A549 (cell line): Measurements from ENCODE around the gene DOK6.

ENCODE experiments used
- TF ChIP-seq, protein P1 (sequence below): fragments of >200 bp; sonication (Bioruptor Twin); formaldehyde crosslinking; IDR thresholded peaks from 3 replicates; pipeline ENCODE4 v1.5.1; 2016
- TF ChIP-seq, protein P2 (sequence below): IDR thresholded peaks from 2 replicates; pipeline ENCODE4 v1.6.1; 2012

DNA sequence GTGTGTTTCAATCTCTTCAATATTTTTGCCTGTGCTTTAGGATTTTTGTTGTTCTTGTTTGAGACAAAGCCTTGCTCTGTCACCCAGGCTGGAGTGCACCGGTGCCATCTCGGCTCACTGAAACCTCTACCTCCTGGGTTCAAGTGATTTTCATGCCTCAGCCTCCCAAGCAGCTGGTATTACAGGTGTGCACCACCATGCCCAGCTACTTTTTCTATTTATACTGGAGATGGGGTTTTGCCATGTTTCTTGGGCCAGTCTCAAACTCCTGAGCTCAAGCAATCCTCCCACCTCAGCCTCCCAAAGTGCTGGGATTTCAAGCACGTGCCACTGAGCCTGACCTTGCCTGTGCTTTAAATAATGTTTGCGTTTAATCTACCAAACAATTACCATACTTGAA is 43.1 kb upstream of the DOK6 start:
- TF ChIP-seq, protein P1, sequence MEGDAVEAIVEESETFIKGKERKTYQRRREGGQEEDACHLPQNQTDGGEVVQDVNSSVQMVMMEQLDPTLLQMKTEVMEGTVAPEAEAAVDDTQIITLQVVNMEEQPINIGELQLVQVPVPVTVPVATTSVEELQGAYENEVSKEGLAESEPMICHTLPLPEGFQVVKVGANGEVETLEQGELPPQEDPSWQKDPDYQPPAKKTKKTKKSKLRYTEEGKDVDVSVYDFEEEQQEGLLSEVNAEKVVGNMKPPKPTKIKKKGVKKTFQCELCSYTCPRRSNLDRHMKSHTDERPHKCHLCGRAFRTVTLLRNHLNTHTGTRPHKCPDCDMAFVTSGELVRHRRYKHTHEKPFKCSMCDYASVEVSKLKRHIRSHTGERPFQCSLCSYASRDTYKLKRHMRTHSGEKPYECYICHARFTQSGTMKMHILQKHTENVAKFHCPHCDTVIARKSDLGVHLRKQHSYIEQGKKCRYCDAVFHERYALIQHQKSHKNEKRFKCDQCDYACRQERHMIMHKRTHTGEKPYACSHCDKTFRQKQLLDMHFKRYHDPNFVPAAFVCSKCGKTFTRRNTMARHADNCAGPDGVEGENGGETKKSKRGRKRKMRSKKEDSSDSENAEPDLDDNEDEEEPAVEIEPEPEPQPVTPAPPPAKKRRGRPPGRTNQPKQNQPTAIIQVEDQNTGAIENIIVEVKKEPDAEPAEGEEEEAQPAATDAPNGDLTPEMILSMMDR: no peak
- TF ChIP-seq, protein P2, sequence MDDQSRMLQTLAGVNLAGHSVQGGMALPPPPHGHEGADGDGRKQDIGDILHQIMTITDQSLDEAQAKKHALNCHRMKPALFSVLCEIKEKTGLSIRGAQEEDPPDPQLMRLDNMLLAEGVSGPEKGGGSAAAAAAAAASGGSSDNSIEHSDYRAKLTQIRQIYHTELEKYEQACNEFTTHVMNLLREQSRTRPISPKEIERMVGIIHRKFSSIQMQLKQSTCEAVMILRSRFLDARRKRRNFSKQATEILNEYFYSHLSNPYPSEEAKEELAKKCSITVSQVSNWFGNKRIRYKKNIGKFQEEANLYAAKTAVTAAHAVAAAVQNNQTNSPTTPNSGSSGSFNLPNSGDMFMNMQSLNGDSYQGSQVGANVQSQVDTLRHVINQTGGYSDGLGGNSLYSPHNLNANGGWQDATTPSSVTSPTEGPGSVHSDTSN: no peak
